ENCODE data around the gene DLG2. TPM values are rescaled to one million over a fixed set of nuclear protein-coding genes. Genes with fewer than 3 reads are reported as not detected.

DLG2 gene
- total RNA-seq, 3 donors from 2014 or later (not counting 1 experiment from before 2014, with no cell fraction given): 1.7 to 2.9 (median 2.2) TPM

- H3K27me3 ChIP-seq (ENCODE audit: control insufficient read depth, insufficient read depth, low read length): no peaks in the 10 kb centered on the region
- Mint-ChIP-seq H3K36me3 (no peaks in the 10 kb centered on the region), H3K4me3 (no peak overlapping the region), H3K27me3 (ENCODE audit: low read depth in 2 of 2) (no peaks in the 10 kb centered on the region), H3K9me3 (peaks cover 0 to 2% of the 10 kb centered on the region in 2 donors), H3K4me1 (no peaks in the 10 kb centered on the region), H3K27ac (no peak overlapping the region)
- no peak overlapping the region for H3K27ac ChIP-seq (ENCODE audit: low read length)
- H3K36me3 ChIP-seq (ENCODE audit: control insufficient read depth, insufficient read depth, low read length): no peaks in the 10 kb centered on the region
- TF ChIP-seq CTCF (IDR thresholded peaks at IDR 0.05): no peak
- no peak overlapping the region for H3K4me3 ChIP-seq (ENCODE audit: low read length)
- WGBS (ENCODE audit: insufficient coverage): 100% methylated on average over 3 of the region's 3 CpGs
- intact Hi-C loops (cut with micrococcal nuclease): no loop called here
- no peaks in the 10 kb centered on the region for H3K4me1 ChIP-seq (ENCODE audit: control insufficient read depth, insufficient read depth, low read length)
- H3K9me3 ChIP-seq (ENCODE audit: control insufficient read depth, insufficient read depth, low read length): no peaks in the 10 kb centered on the region
- no peak for DNase-seq
- ATAC-seq: no peak
Measured at GRCh38 chr11:83464160-83464944, 2162.8 kb downstream of the DLG2 start.

GRCh38 chr11:83459798-83460197, 2167.3 kb downstream of the DLG2 start:
- Histone ChIP-seq H3K9me3 (ENCODE audit: control insufficient read depth, insufficient read depth, low read length) (no peaks in the 10 kb centered on the region), H3K27ac (ENCODE audit: low read length) (no peak overlapping the region), H3K36me3 (ENCODE audit: control insufficient read depth, insufficient read depth, low read length) (no peaks in the 10 kb centered on the region), H3K4me1 (ENCODE audit: control insufficient read depth, insufficient read depth, low read length) (no peaks in the 10 kb centered on the region), H3K4me3 (ENCODE audit: low read length) (no peak overlapping the region), H3K27me3 (ENCODE audit: control insufficient read depth, insufficient read depth, low read length) (no peaks in the 10 kb centered on the region)
- ATAC-seq (no peak), DNase-seq (no peak)
- no peaks in the 10 kb centered on the region for H3K4me1 Mint-ChIP-seq
- peaks cover 8 to 11% of the 10 kb centered on the region in 2 donors for H3K9me3 Mint-ChIP-seq
- H3K4me3 Mint-ChIP-seq: no peak overlapping the region
- WGBS (ENCODE audit: insufficient coverage): 100% methylated on average over 1 of the region's 1 CpG
- no peak for TF ChIP-seq CTCF (IDR thresholded peaks at IDR 0.05)
- no peaks in the 10 kb centered on the region for H3K36me3 Mint-ChIP-seq
- no peaks in the 10 kb centered on the region for H3K27me3 Mint-ChIP-seq (ENCODE audit: low read depth in 2 of 2)
- intact Hi-C loops (cut with micrococcal nuclease): no loop called here
- H3K27ac Mint-ChIP-seq: no peak overlapping the region

- TF ChIP-seq CTCF (IDR thresholded peaks at IDR 0.05): no peak
- DNase-seq (no peak), ATAC-seq (no peak)
- Mint-ChIP-seq H3K4me3 (no peak overlapping the region), H3K4me1 (no peaks in the 10 kb centered on the region), H3K27me3 (ENCODE audit: low read depth in 2 of 2) (no peaks in the 10 kb centered on the region), H3K36me3 (no peaks in the 10 kb centered on the region), H3K27ac (no peak overlapping the region), H3K9me3 (peaks cover 8 to 9% of the 10 kb centered on the region in 2 donors)
- no peak overlapping the region for H3K27ac ChIP-seq (ENCODE audit: low read length)
- H3K4me3 ChIP-seq (ENCODE audit: low read length): no peak overlapping the region
- WGBS (ENCODE audit: insufficient coverage): 91% methylated on average over 8 of the region's 8 CpGs
- intact Hi-C loops (cut with micrococcal nuclease): no loop called here
- H3K36me3 ChIP-seq (ENCODE audit: control insufficient read depth, insufficient read depth, low read length): no peaks in the 10 kb centered on the region
- no peaks in the 10 kb centered on the region for H3K4me1 ChIP-seq (ENCODE audit: control insufficient read depth, insufficient read depth, low read length)
- no peaks in the 10 kb centered on the region for H3K27me3 ChIP-seq (ENCODE audit: control insufficient read depth, insufficient read depth, low read length)
- H3K9me3 ChIP-seq (ENCODE audit: control insufficient read depth, insufficient read depth, low read length): no peaks in the 10 kb centered on the region
Measured at GRCh38 chr11:83456566-83456965, 2170.6 kb downstream of the DLG2 start.

- Mint-ChIP-seq H3K9me3 (peaks cover 8 to 9% of the 10 kb centered on the region in 2 donors), H3K27me3 (ENCODE audit: low read depth in 2 of 2) (no peaks in the 10 kb centered on the region), H3K27ac (no peak overlapping the region), H3K4me1 (no peaks in the 10 kb centered on the region), H3K4me3 (no peak overlapping the region), H3K36me3 (no peaks in the 10 kb centered on the region)
- no peak overlapping the region for H3K4me3 ChIP-seq (ENCODE audit: low read length)
- ATAC-seq (no peak), DNase-seq (no peak)
- H3K36me3 ChIP-seq (ENCODE audit: control insufficient read depth, insufficient read depth, low read length): no peaks in the 10 kb centered on the region
- H3K9me3 ChIP-seq (ENCODE audit: control insufficient read depth, insufficient read depth, low read length): no peaks in the 10 kb centered on the region
- H3K4me1 ChIP-seq (ENCODE audit: control insufficient read depth, insufficient read depth, low read length): no peaks in the 10 kb centered on the region
- WGBS (ENCODE audit: insufficient coverage): 80% methylated on average over 11 of the region's 11 CpGs
- H3K27me3 ChIP-seq (ENCODE audit: control insufficient read depth, insufficient read depth, low read length): no peaks in the 10 kb centered on the region
- no peak for TF ChIP-seq CTCF (IDR thresholded peaks at IDR 0.05)
- intact Hi-C loops (cut with micrococcal nuclease): no loop called here
- no peak overlapping the region for H3K27ac ChIP-seq (ENCODE audit: low read length)
Measured at GRCh38 chr11:83456075-83456474, 2171.1 kb downstream of the DLG2 start.
